HCT116 (cell line): ENCODE measurements around the gene MST1. TPM values are rescaled to one million over a fixed set of nuclear protein-coding genes. Genes with fewer than 3 reads are reported as not detected.

Experiments
- ATAC-seq: fragments of 200-7000 bp; cut with Tn5 transposase; 2 replicates; pipeline ENCODE4 v1.9.1; 2020; ENCODE audit warnings: mild to moderate bottlenecking, moderate library complexity
- BruUV-seq: library from RNA; stranded (reverse); fragments of 400-500 nt; replicated peaks from 2 replicates; lab custom pipeline; 2021; lab: Mats Ljungman, UMichigan
- CTCF ChIA-PET: fragments of 300-600 bp; sonication (Branson Sonifier 250); formaldehyde crosslinking; loops from one replicate; lab custom pipeline; 2021; ENCODE audit warnings: antibody characterized with exemption; lab: Charles Lee
- POLR2A ChIA-PET: fragments of 300-600, 350-600 bp; sonication (Branson Sonifier 250); formaldehyde crosslinking; loops from one replicate; lab custom pipeline; 2021; ENCODE audit warnings: antibody characterized with exemption; lab: Charles Lee
- RAD21 ChIA-PET, 2 experiments: fragments of 300-600 bp; sonication (Branson Sonifier 250); formaldehyde crosslinking; loops; one replicate each; lab custom pipeline; 2023; ENCODE audit warnings: low total read pairs in 2 of 2; ENCODE audit not compliant: uncharacterized antibody in 2 of 2, unreplicated experiment in 2 of 2, low non-redundant PET in 1 of 2; lab: Charles Lee
- DNase-seq: peaks from one replicate; pipeline ENCODE4 v3.0.0-alpha.2; 2010; ENCODE audit warnings: low read depth, low spot score
- H2AFZ ChIP-seq: fragments of 200-600 bp; shearing (Covaris generic), sonication (generic); 2 replicates; pipeline ENCODE4 v1.6.1; 2017; ENCODE audit warnings: low read depth, mixed run types, mixed read lengths, antibody characterized with exemption, low read length; ENCODE audit not compliant: poor library complexity, severe bottlenecking
- H3K27ac ChIP-seq: 2 replicates; pipeline ENCODE4 v1.5.1; 2012; ENCODE audit warnings: low read depth, low read length
- H3K27me3 ChIP-seq: fragments of 200-600 bp; sonication (generic); 2 replicates; pipeline ENCODE4 v1.6.1; 2016; ENCODE audit warnings: mixed run types, low read length, mixed read lengths; ENCODE audit not compliant: insufficient read depth
- H3K36me3 ChIP-seq, 2 experiments: fragments of 200-500 bp in 1 of 2; fragments of 200-600 bp in 1 of 2; sonication (Bioruptor generic) in 1 of 2; sonication (generic) in 1 of 2; 2 replicates each; pipeline versions ENCODE4 v1.5.1 to v1.6.1; 2014 to 2016; ENCODE audit warnings: low read length in 2 of 2, inconsistent platforms in 1 of 2, mixed read lengths in 1 of 2, mixed run types in 1 of 2; ENCODE audit not compliant: insufficient read depth in 2 of 2, control insufficient read depth in 1 of 2
- H3K4me1 ChIP-seq, 2 experiments: fragments of 200-600 bp in 1 of 2; sonication (generic) in 1 of 2; 2 replicates each; pipeline versions ENCODE4 v1.5.1 to v1.6.1; 2012 to 2017; ENCODE audit warnings: low read length in 2 of 2, inconsistent platforms in 1 of 2, mild to moderate bottlenecking in 1 of 2, mixed read lengths in 1 of 2, mixed run types in 1 of 2, moderate library complexity in 1 of 2; ENCODE audit not compliant: insufficient read depth in 2 of 2, control insufficient read depth in 1 of 2
- H3K4me2 ChIP-seq: fragments of 200-600 bp; sonication (generic); 2 replicates; pipeline ENCODE4 v1.6.1; 2017; ENCODE audit warnings: mixed run types, low read length, mixed read lengths
- H3K4me3 ChIP-seq, 2 experiments: fragments of 200-600 bp in 1 of 2; sonication (generic) in 1 of 2; replicated peaks in 1 of 2; 2 replicates each; pipeline ENCODE4 v1.5.1; 2011 to 2016; ENCODE audit warnings: low read length in 2 of 2, control low read depth in 1 of 2, low read depth in 1 of 2, mild to moderate bottlenecking in 1 of 2, mixed read lengths in 1 of 2, mixed run types in 1 of 2
- H3K79me2 ChIP-seq: fragments of 200-600 bp; sonication (generic); 2 replicates; pipeline ENCODE4 v1.6.1; 2017; ENCODE audit warnings: mild to moderate bottlenecking, mixed run types, low read length, moderate library complexity, mixed read lengths; ENCODE audit not compliant: insufficient read depth
- H3K9ac ChIP-seq: fragments of 200-600 bp; sonication (generic); 2 replicates; pipeline ENCODE4 v1.6.1; 2016; ENCODE audit warnings: low read length, mixed read lengths
- H3K9me2 ChIP-seq: fragments of 200-600 bp; sonication (generic), shearing (Covaris generic); 2 replicates; pipeline ENCODE4 v1.6.1; 2017; ENCODE audit warnings: mixed run types, mild to moderate bottlenecking, moderate library complexity; ENCODE audit not compliant: insufficient read depth
- H3K9me3 ChIP-seq, 2 experiments: fragments of 200-500 bp in 1 of 2; fragments of 200-600 bp in 1 of 2; sonication (Bioruptor generic) in 1 of 2; sonication (generic) in 1 of 2; 2 replicates each; pipeline ENCODE4 v1.6.1; 2014 to 2017; ENCODE audit warnings: low read length in 2 of 2, mixed read lengths in 2 of 2, inconsistent platforms in 1 of 2, low read depth in 1 of 2, mild to moderate bottlenecking in 1 of 2, mixed run types in 1 of 2, moderate library complexity in 1 of 2; ENCODE audit not compliant: control insufficient read depth in 1 of 2, insufficient read depth in 1 of 2
- H4K20me1 ChIP-seq: fragments of 200-600 bp; sonication (generic), shearing (Covaris generic); 2 replicates; pipeline ENCODE4 v1.6.1; 2017; ENCODE audit warnings: mixed run types, mild to moderate bottlenecking, moderate library complexity; ENCODE audit not compliant: insufficient read depth
- CBX3 ChIP-seq: IDR thresholded peaks from 2 replicates; pipeline ENCODE4 v1.6.1; 2012; ENCODE audit warnings: low read depth
- CEBPB ChIP-seq: IDR thresholded peaks from 2 replicates; pipeline ENCODE4 v1.6.1; 2012; ENCODE audit warnings: low read depth
- EZH2phosphoT487 ChIP-seq: fragments of 200-600 bp; IDR thresholded peaks from 2 replicates; pipeline ENCODE4 v1.6.1; 2018; ENCODE audit warnings: antibody characterized with exemption, borderline replicate concordance
- JUND ChIP-seq: IDR thresholded peaks from 2 replicates; pipeline ENCODE4 v1.6.1; 2012
- POLR2A ChIP-seq: IDR thresholded peaks from 2 replicates; pipeline ENCODE4 v1.7.0; 2011; ENCODE audit warnings: borderline replicate concordance; ENCODE audit not compliant: insufficient read depth, insufficient read length; ENCODE audit errors: extremely low read depth
- RAD21 ChIP-seq: IDR thresholded peaks from 2 replicates; pipeline ENCODE4 v1.6.1; 2012; ENCODE audit warnings: low read depth, mild to moderate bottlenecking
- SIN3A ChIP-seq: IDR thresholded peaks from 2 replicates; pipeline ENCODE4 v1.6.1; 2012; ENCODE audit warnings: low read depth
- SP1 ChIP-seq: IDR thresholded peaks from 2 replicates; pipeline ENCODE4 v1.6.1; 2012; ENCODE audit warnings: low read depth
- SRF ChIP-seq: IDR thresholded peaks from 2 replicates; pipeline ENCODE4 v1.6.1; 2012; ENCODE audit warnings: low read depth
- ZFX ChIP-seq: fragments of 450-650 bp; IDR thresholded peaks from 2 replicates; pipeline ENCODE4 v1.6.1; 2017
- intact Hi-C: fragments of 100-400 bp; cut with micrococcal nuclease; formaldehyde crosslinking; loops from 2 replicates; pipeline ENCODE4 v1.10.0; 2022
- total RNA-seq: library from RNA; stranded (reverse); gene quantifications from one replicate; pipeline ENCODE4 v1.2.1, GENCODE V29; 2021; ENCODE audit not compliant: unreplicated experiment
- TF ChIP-seq, protein P1 (sequence below): IDR thresholded peaks from 2 replicates; pipeline ENCODE4 v1.6.1; 2012; ENCODE audit warnings: low read depth
- TF ChIP-seq, protein P2 (sequence below), 3 experiments: fragments of 200-600 bp in 1 of 3; sonication (generic) in 1 of 3; IDR thresholded peaks in 2 of 3; conservative IDR thresholded peaks in 1 of 3; 2 replicates each; pipeline ENCODE4 v1.5.1; 2012 to 2017; ENCODE audit warnings: low read depth in 2 of 3, low read length in 2 of 3, antibody characterized with exemption in 1 of 3, borderline replicate concordance in 1 of 3, control low read depth in 1 of 3, mild to moderate bottlenecking in 1 of 3, mixed read lengths in 1 of 3, mixed run types in 1 of 3, moderate library complexity in 1 of 3; ENCODE audit not compliant: insufficient read depth in 1 of 3
- TF ChIP-seq, protein P3 (sequence below): IDR thresholded peaks from 2 replicates; pipeline ENCODE4 v1.6.1; 2011; ENCODE audit warnings: mild to moderate bottlenecking, low read length, moderate library complexity; ENCODE audit not compliant: insufficient replicate concordance; ENCODE audit errors: extremely low read depth

MST1 gene
- total RNA-seq, 1 experiment from 2014 or later: 15.4 TPM

DNA sequence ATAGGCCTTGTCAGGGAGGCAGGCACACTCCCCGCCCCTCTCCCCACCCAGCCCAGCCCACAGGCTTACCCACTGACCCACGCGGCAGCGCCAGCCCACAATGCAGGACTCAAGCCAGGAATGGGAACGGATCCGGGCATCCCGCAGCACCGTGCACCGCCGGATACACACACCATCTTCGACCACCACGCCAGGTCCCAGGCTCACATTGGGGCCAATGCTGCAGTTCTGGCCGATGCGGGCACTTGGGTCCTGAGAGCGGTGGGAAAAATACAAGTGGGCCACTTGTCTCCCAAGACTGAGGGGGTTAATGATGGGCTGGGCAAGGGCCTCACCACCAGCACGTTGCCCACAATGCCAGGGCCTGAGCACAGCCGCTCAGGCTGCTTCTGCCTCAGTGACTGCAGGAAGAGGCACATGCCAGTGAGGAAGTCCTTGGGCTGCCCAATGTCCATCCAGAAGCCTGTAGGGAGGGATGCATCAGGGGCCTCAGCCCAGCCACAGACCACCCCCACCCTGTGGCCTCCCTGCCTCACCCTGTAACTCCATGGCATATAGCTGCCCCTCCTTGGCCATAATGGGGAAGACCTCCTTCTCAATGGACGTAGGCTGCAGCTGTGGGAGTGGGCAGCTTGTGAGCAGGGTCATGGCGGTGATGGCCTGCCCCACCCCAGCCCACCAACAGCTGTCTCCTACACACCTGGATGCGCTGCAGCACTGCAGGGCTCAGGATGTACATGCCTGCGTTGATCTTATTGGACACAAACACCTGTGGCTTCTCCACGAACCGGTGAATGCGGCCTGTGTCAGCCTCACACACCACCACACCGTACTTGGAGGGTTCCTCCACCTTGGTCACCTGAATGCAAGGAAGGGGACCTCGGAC, 32.9 kb upstream of the MST1 start (continued):
- TF ChIP-seq CBX3: no peak
- TF ChIP-seq, protein P1, sequence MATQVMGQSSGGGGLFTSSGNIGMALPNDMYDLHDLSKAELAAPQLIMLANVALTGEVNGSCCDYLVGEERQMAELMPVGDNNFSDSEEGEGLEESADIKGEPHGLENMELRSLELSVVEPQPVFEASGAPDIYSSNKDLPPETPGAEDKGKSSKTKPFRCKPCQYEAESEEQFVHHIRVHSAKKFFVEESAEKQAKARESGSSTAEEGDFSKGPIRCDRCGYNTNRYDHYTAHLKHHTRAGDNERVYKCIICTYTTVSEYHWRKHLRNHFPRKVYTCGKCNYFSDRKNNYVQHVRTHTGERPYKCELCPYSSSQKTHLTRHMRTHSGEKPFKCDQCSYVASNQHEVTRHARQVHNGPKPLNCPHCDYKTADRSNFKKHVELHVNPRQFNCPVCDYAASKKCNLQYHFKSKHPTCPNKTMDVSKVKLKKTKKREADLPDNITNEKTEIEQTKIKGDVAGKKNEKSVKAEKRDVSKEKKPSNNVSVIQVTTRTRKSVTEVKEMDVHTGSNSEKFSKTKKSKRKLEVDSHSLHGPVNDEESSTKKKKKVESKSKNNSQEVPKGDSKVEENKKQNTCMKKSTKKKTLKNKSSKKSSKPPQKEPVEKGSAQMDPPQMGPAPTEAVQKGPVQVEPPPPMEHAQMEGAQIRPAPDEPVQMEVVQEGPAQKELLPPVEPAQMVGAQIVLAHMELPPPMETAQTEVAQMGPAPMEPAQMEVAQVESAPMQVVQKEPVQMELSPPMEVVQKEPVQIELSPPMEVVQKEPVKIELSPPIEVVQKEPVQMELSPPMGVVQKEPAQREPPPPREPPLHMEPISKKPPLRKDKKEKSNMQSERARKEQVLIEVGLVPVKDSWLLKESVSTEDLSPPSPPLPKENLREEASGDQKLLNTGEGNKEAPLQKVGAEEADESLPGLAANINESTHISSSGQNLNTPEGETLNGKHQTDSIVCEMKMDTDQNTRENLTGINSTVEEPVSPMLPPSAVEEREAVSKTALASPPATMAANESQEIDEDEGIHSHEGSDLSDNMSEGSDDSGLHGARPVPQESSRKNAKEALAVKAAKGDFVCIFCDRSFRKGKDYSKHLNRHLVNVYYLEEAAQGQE: no peak
- TF ChIP-seq EZH2phosphoT487: no peak
- no peak for TF ChIP-seq ZFX

DNA sequence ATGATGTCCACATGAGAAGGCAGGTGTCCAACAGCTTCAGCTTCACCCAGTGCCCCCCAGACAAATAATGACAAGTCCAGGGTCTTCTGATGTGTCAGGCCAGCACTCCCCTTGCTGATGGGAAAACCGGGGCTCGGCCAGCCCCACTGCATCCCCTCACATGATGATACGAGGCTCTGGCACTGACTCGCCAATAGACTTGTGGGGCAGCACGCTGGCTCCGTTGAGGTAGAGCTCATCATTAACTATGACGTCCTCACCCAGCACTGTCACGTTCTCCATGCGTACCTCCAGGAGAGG, 32.3 kb upstream of the MST1 start:
- DNase-seq (no peak), ATAC-seq (no peak)
- intact Hi-C loops: loop anchor here (5.0 kb wide), 1 partner anchor 116 kb away; no protein-coding TSS in a partner anchor
- no peak overlapping the region for H3K4me2 ChIP-seq
- H3K27ac ChIP-seq: no peak overlapping the region
- H4K20me1 ChIP-seq: no peaks in the 10 kb centered on the region
- H3K4me1 ChIP-seq: peaks cover 13 to 37% of the 10 kb centered on the region in 2 experiments; a peak in 3 of 4 replicates
- H3K4me3 ChIP-seq: no peak overlapping the region
- H3K9me2 ChIP-seq: no peaks in the 10 kb centered on the region
- H3K79me2 ChIP-seq: peaks cover 18% of the 10 kb centered on the region
- no peak overlapping the region for H2AFZ ChIP-seq
- POLR2A ChIA-PET: no interaction called here
- peaks cover 3 to 24% of the 10 kb centered on the region in 2 experiments; a peak in 2 of 4 replicates for H3K36me3 ChIP-seq
- no TSS peak for BruUV-seq
- H3K9me3 ChIP-seq: no peaks in the 10 kb centered on the region
- RAD21 ChIA-PET: no interaction called here
- no peak overlapping the region for H3K9ac ChIP-seq
- CTCF ChIA-PET: no interaction called here
- no peaks in the 10 kb centered on the region for H3K27me3 ChIP-seq
- TF ChIP-seq RAD21: no peak
- no peak for TF ChIP-seq SRF
- TF ChIP-seq SIN3A: no peak
- TF ChIP-seq, protein P2, sequence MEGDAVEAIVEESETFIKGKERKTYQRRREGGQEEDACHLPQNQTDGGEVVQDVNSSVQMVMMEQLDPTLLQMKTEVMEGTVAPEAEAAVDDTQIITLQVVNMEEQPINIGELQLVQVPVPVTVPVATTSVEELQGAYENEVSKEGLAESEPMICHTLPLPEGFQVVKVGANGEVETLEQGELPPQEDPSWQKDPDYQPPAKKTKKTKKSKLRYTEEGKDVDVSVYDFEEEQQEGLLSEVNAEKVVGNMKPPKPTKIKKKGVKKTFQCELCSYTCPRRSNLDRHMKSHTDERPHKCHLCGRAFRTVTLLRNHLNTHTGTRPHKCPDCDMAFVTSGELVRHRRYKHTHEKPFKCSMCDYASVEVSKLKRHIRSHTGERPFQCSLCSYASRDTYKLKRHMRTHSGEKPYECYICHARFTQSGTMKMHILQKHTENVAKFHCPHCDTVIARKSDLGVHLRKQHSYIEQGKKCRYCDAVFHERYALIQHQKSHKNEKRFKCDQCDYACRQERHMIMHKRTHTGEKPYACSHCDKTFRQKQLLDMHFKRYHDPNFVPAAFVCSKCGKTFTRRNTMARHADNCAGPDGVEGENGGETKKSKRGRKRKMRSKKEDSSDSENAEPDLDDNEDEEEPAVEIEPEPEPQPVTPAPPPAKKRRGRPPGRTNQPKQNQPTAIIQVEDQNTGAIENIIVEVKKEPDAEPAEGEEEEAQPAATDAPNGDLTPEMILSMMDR (IDR thresholded peaks at IDR 0.05 in 2 of 3, conservative IDR thresholded peaks at IDR 0.05 in 1 of 3; ENCODE audit: borderline replicate concordance in 1 of 3, insufficient read depth in 1 of 3, low read depth in 2 of 3, low read length in 2 of 3): no peak
- TF ChIP-seq, protein P1: no peak
- TF ChIP-seq POLR2A: no peak
- TF ChIP-seq ZFX: no peak
- TF ChIP-seq CEBPB: no peak
- TF ChIP-seq, protein P3, sequence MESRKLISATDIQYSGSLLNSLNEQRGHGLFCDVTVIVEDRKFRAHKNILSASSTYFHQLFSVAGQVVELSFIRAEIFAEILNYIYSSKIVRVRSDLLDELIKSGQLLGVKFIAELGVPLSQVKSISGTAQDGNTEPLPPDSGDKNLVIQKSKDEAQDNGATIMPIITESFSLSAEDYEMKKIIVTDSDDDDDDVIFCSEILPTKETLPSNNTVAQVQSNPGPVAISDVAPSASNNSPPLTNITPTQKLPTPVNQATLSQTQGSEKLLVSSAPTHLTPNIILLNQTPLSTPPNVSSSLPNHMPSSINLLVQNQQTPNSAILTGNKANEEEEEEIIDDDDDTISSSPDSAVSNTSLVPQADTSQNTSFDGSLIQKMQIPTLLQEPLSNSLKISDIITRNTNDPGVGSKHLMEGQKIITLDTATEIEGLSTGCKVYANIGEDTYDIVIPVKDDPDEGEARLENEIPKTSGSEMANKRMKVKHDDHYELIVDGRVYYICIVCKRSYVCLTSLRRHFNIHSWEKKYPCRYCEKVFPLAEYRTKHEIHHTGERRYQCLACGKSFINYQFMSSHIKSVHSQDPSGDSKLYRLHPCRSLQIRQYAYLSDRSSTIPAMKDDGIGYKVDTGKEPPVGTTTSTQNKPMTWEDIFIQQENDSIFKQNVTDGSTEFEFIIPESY: no peak
- TF ChIP-seq SP1: no peak
- TF ChIP-seq JUND: no peak
